ENCODE results near the gene CTNNA2.

Gene CTNNA2

GRCh38 chr2:80190166-80190565 lies 677.3 kb downstream of the CTNNA2 start:
- Histone ChIP-seq H3K4ac (ENCODE audit: low read depth, low read length) (no peak overlapping the region), H3K14ac (ENCODE audit: low read length) (no peak overlapping the region), H3K4me1 (ENCODE audit: control insufficient read depth in 1 of 2, insufficient read depth in 2 of 2, low read length in 2 of 2) (no peaks in the 10 kb centered on the region), H2BK120ac (ENCODE audit: insufficient read depth, low read length, poor library complexity) (no peak overlapping the region), H3K18ac (ENCODE audit: low read length) (no peak overlapping the region), H3K27ac (ENCODE audit: low read depth, low read length) (no peak overlapping the region), H2BK12ac (ENCODE audit: low read length) (no peak overlapping the region), H3K79me1 (ENCODE audit: low read length) (no peaks in the 10 kb centered on the region), H3K79me2 (ENCODE audit: control insufficient read depth, insufficient read depth, low read length, poor library complexity) (no peaks in the 10 kb centered on the region), H4K91ac (ENCODE audit: low read depth, low read length) (no peak overlapping the region), H3K23ac (ENCODE audit: low read length) (no peak overlapping the region), H2BK5ac (ENCODE audit: low read depth, low read length, poor library complexity) (no peak overlapping the region), H3K4me3 (ENCODE audit: low read depth, low read length) (no peak overlapping the region), H3K36me3 (ENCODE audit: control insufficient read depth in 1 of 2, insufficient read depth in 2 of 2, low read length in 2 of 2) (no peaks in the 10 kb centered on the region), H4K8ac (ENCODE audit: low read depth, low read length) (no peak overlapping the region), H3K9ac (ENCODE audit: low read length) (peak overlapping the region; percentile 16), H4K12ac (ENCODE audit: low read depth, low read length) (no peak overlapping the region), H3K4me2 (ENCODE audit: low read length) (no peak overlapping the region), H3K27me3 (ENCODE audit: insufficient read depth, low read length) (no peaks in the 10 kb centered on the region), H2AK5ac (ENCODE audit: low read length) (no peak overlapping the region), H2AFZ (ENCODE audit: insufficient read depth, low read length, poor library complexity) (no peak overlapping the region), H3K9me3 (ENCODE audit: insufficient read depth, low read depth, low read length) (no peaks in the 10 kb centered on the region)
- WGBS (ENCODE audit: extremely low coverage, insufficient coverage, insufficient read length) = no CpG with 5 or more reads among the region's 5 CpGs
- no peak for DNase-seq

- Histone ChIP-seq H3K4ac (ENCODE audit: low read depth, low read length) (no peak overlapping the region), H3K27ac (ENCODE audit: low read depth, low read length) (no peak overlapping the region), H2BK12ac (ENCODE audit: low read length) (no peak overlapping the region), H3K27me3 (ENCODE audit: insufficient read depth, low read length) (no peaks in the 10 kb centered on the region), H3K9me3 (ENCODE audit: insufficient read depth, low read depth, low read length) (no peaks in the 10 kb centered on the region), H3K18ac (ENCODE audit: low read length) (no peak overlapping the region), H3K4me1 (ENCODE audit: control insufficient read depth in 1 of 2, insufficient read depth in 2 of 2, low read length in 2 of 2) (no peaks in the 10 kb centered on the region), H3K79me2 (ENCODE audit: control insufficient read depth, insufficient read depth, low read length, poor library complexity) (no peaks in the 10 kb centered on the region), H3K36me3 (ENCODE audit: control insufficient read depth in 1 of 2, insufficient read depth in 2 of 2, low read length in 2 of 2) (no peaks in the 10 kb centered on the region), H4K12ac (ENCODE audit: low read depth, low read length) (no peak overlapping the region), H2BK5ac (ENCODE audit: low read depth, low read length, poor library complexity) (no peak overlapping the region), H3K79me1 (ENCODE audit: low read length) (no peaks in the 10 kb centered on the region), H3K14ac (ENCODE audit: low read length) (no peak overlapping the region), H2BK120ac (ENCODE audit: insufficient read depth, low read length, poor library complexity) (no peak overlapping the region), H3K4me2 (ENCODE audit: low read length) (no peak overlapping the region), H3K4me3 (ENCODE audit: low read depth, low read length) (no peak overlapping the region), H2AK5ac (ENCODE audit: low read length) (no peak overlapping the region), H2AFZ (ENCODE audit: insufficient read depth, low read length, poor library complexity) (no peak overlapping the region), H4K91ac (ENCODE audit: low read depth, low read length) (no peak overlapping the region), H3K23ac (ENCODE audit: low read length) (no peak overlapping the region), H3K9ac (ENCODE audit: low read length) (no peak overlapping the region), H4K8ac (ENCODE audit: low read depth, low read length) (no peak overlapping the region)
- DNase-seq = no peak
These were observed 680.7 kb downstream of the CTNNA2 start for GRCh38 chr2:80193566-80193965.

GRCh38 chr2:80195034-80195433 lies 682.2 kb downstream of the CTNNA2 start:
- no peak overlapping the region for H2BK5ac ChIP-seq (ENCODE audit: low read depth, low read length, poor library complexity)
- H2BK120ac ChIP-seq (ENCODE audit: insufficient read depth, low read length, poor library complexity) = no peak overlapping the region
- H3K4me1 ChIP-seq (ENCODE audit: control insufficient read depth in 1 of 2, insufficient read depth in 2 of 2, low read length in 2 of 2) = peaks cover 0 to 3% of the 10 kb centered on the region in 2 experiments
- no peak overlapping the region for H2AFZ ChIP-seq (ENCODE audit: insufficient read depth, low read length, poor library complexity)
- no peak overlapping the region for H3K4me3 ChIP-seq (ENCODE audit: low read depth, low read length)
- WGBS (ENCODE audit: extremely low coverage, insufficient coverage, insufficient read length) = no CpG with 5 or more reads among the region's 2 CpGs
- no peaks in the 10 kb centered on the region for H3K36me3 ChIP-seq (ENCODE audit: control insufficient read depth in 1 of 2, insufficient read depth in 2 of 2, low read length in 2 of 2)
- no peak overlapping the region for H4K91ac ChIP-seq (ENCODE audit: low read depth, low read length)
- no peak overlapping the region for H3K23ac ChIP-seq (ENCODE audit: low read length)
- H3K9ac ChIP-seq (ENCODE audit: low read length) = no peak overlapping the region
- no peak overlapping the region for H4K12ac ChIP-seq (ENCODE audit: low read depth, low read length)
- no peaks in the 10 kb centered on the region for H3K27me3 ChIP-seq (ENCODE audit: insufficient read depth, low read length)
- H3K18ac ChIP-seq (ENCODE audit: low read length) = no peak overlapping the region
- no peak overlapping the region for H3K14ac ChIP-seq (ENCODE audit: low read length)
- no peak overlapping the region for H3K27ac ChIP-seq (ENCODE audit: low read depth, low read length)
- H2AK5ac ChIP-seq (ENCODE audit: low read length) = no peak overlapping the region
- no peak for DNase-seq
- H3K79me1 ChIP-seq (ENCODE audit: low read length) = peaks cover 2% of the 10 kb centered on the region
- no peaks in the 10 kb centered on the region for H3K9me3 ChIP-seq (ENCODE audit: insufficient read depth, low read depth, low read length)
- no peak overlapping the region for H2BK12ac ChIP-seq (ENCODE audit: low read length)
- H3K4ac ChIP-seq (ENCODE audit: low read depth, low read length) = no peak overlapping the region
- H4K8ac ChIP-seq (ENCODE audit: low read depth, low read length) = no peak overlapping the region
- H3K4me2 ChIP-seq (ENCODE audit: low read length) = no peak overlapping the region
- H3K79me2 ChIP-seq (ENCODE audit: control insufficient read depth, insufficient read depth, low read length, poor library complexity) = no peaks in the 10 kb centered on the region

GRCh38 chr2:80198042-80198441 lies 685.2 kb downstream of the CTNNA2 start:
- H2BK12ac ChIP-seq (ENCODE audit: low read length) = no peak overlapping the region
- no peak overlapping the region for H3K14ac ChIP-seq (ENCODE audit: low read length)
- no peak overlapping the region for H2AK5ac ChIP-seq (ENCODE audit: low read length)
- H3K9me3 ChIP-seq (ENCODE audit: insufficient read depth, low read depth, low read length) = no peaks in the 10 kb centered on the region
- no peak overlapping the region for H3K23ac ChIP-seq (ENCODE audit: low read length)
- no peak overlapping the region for H3K18ac ChIP-seq (ENCODE audit: low read length)
- no peaks in the 10 kb centered on the region for H3K36me3 ChIP-seq (ENCODE audit: control insufficient read depth in 1 of 2, insufficient read depth in 2 of 2, low read length in 2 of 2)
- H4K12ac ChIP-seq (ENCODE audit: low read depth, low read length) = no peak overlapping the region
- H3K4me3 ChIP-seq (ENCODE audit: low read depth, low read length) = no peak overlapping the region
- peaks cover 2% of the 10 kb centered on the region for H3K79me1 ChIP-seq (ENCODE audit: low read length)
- no peak overlapping the region for H2AFZ ChIP-seq (ENCODE audit: insufficient read depth, low read length, poor library complexity)
- H3K27ac ChIP-seq (ENCODE audit: low read depth, low read length) = no peak overlapping the region
- no peak overlapping the region for H4K91ac ChIP-seq (ENCODE audit: low read depth, low read length)
- H4K8ac ChIP-seq (ENCODE audit: low read depth, low read length) = no peak overlapping the region
- no peak overlapping the region for H2BK5ac ChIP-seq (ENCODE audit: low read depth, low read length, poor library complexity)
- no CpG with 5 or more reads among the region's 2 CpGs for WGBS (ENCODE audit: extremely low coverage, insufficient coverage, insufficient read length)
- H3K9ac ChIP-seq (ENCODE audit: low read length) = no peak overlapping the region
- H3K79me2 ChIP-seq (ENCODE audit: control insufficient read depth, insufficient read depth, low read length, poor library complexity) = no peaks in the 10 kb centered on the region
- DNase-seq = no peak
- no peaks in the 10 kb centered on the region for H3K27me3 ChIP-seq (ENCODE audit: insufficient read depth, low read length)
- H3K4me1 ChIP-seq (ENCODE audit: control insufficient read depth in 1 of 2, insufficient read depth in 2 of 2, low read length in 2 of 2) = peaks cover 0 to 3% of the 10 kb centered on the region in 2 experiments
- H3K4ac ChIP-seq (ENCODE audit: low read depth, low read length) = no peak overlapping the region
- H3K4me2 ChIP-seq (ENCODE audit: low read length) = no peak overlapping the region
- H2BK120ac ChIP-seq (ENCODE audit: insufficient read depth, low read length, poor library complexity) = no peak overlapping the region

GRCh38 chr2:80199504-80199903 lies 686.7 kb downstream of the CTNNA2 start:
- no peak overlapping the region for H3K18ac ChIP-seq (ENCODE audit: low read length)
- no peaks in the 10 kb centered on the region for H3K36me3 ChIP-seq (ENCODE audit: control insufficient read depth in 1 of 2, insufficient read depth in 2 of 2, low read length in 2 of 2)
- no peak overlapping the region for H2BK120ac ChIP-seq (ENCODE audit: insufficient read depth, low read length, poor library complexity)
- H3K9ac ChIP-seq (ENCODE audit: low read length) = no peak overlapping the region
- no peak overlapping the region for H3K14ac ChIP-seq (ENCODE audit: low read length)
- H2AFZ ChIP-seq (ENCODE audit: insufficient read depth, low read length, poor library complexity) = no peak overlapping the region
- H3K4me2 ChIP-seq (ENCODE audit: low read length) = no peak overlapping the region
- no peak overlapping the region for H2BK5ac ChIP-seq (ENCODE audit: low read depth, low read length, poor library complexity)
- no peak overlapping the region for H3K4me3 ChIP-seq (ENCODE audit: low read depth, low read length)
- peaks cover 3% of the 10 kb centered on the region for H3K9me3 ChIP-seq (ENCODE audit: insufficient read depth, low read depth, low read length)
- H3K27me3 ChIP-seq (ENCODE audit: insufficient read depth, low read length) = no peaks in the 10 kb centered on the region
- H3K79me1 ChIP-seq (ENCODE audit: low read length) = peaks cover 2% of the 10 kb centered on the region
- no peak for DNase-seq
- peaks cover 0 to 3% of the 10 kb centered on the region in 2 experiments for H3K4me1 ChIP-seq (ENCODE audit: control insufficient read depth in 1 of 2, insufficient read depth in 2 of 2, low read length in 2 of 2)
- H3K79me2 ChIP-seq (ENCODE audit: control insufficient read depth, insufficient read depth, low read length, poor library complexity) = no peaks in the 10 kb centered on the region
- no peak overlapping the region for H3K27ac ChIP-seq (ENCODE audit: low read depth, low read length)
- no peak overlapping the region for H4K91ac ChIP-seq (ENCODE audit: low read depth, low read length)
- no peak overlapping the region for H2BK12ac ChIP-seq (ENCODE audit: low read length)
- H4K8ac ChIP-seq (ENCODE audit: low read depth, low read length) = no peak overlapping the region
- H3K23ac ChIP-seq (ENCODE audit: low read length) = no peak overlapping the region
- no peak overlapping the region for H4K12ac ChIP-seq (ENCODE audit: low read depth, low read length)
- H3K4ac ChIP-seq (ENCODE audit: low read depth, low read length) = no peak overlapping the region
- no peak overlapping the region for H2AK5ac ChIP-seq (ENCODE audit: low read length)
